MM.1S (cell line): Measurements from ENCODE around the gene NSD2.

ENCODE experiments used
- DNase-seq: peaks from one replicate; pipeline ENCODE4 v3.0.0-alpha.2; 2015
- H2AFZ ChIP-seq: fragments of 300-600 bp; sonication (generic); 2 replicates; pipeline ENCODE4 v1.6.0; 2016; ENCODE audit warnings: antibody characterized with exemption, low read length
- H3F3A ChIP-seq: fragments of 300-600 bp; sonication (generic); 2 replicates; pipeline ENCODE4 v1.6.1; 2016; ENCODE audit warnings: mild to moderate bottlenecking, antibody characterized with exemption, low read length, moderate library complexity, mixed read lengths; ENCODE audit not compliant: insufficient read depth
- H3K27ac ChIP-seq: fragments of 300-600 bp; sonication (generic); 2 replicates; pipeline ENCODE4 v1.5.1; 2016; ENCODE audit warnings: mild to moderate bottlenecking, low read length
- H3K27me3 ChIP-seq: fragments of 300-600 bp; sonication (generic); replicated peaks from 2 replicates; pipeline ENCODE4 v1.6.0; 2016; ENCODE audit warnings: low read length; ENCODE audit not compliant: insufficient read depth
- H3K36me3 ChIP-seq: fragments of 300-600 bp; sonication (generic); replicated peaks from 2 replicates; pipeline ENCODE4 v1.6.1; 2016; ENCODE audit warnings: mild to moderate bottlenecking, low read length, mixed read lengths; ENCODE audit not compliant: insufficient read depth
- H3K4me1 ChIP-seq: fragments of 300-600 bp; sonication (generic); 2 replicates; pipeline ENCODE4 v1.6.1; 2016; ENCODE audit warnings: low read length, mixed read lengths
- H3K4me2 ChIP-seq: fragments of 300-600 bp; sonication (generic); 2 replicates; pipeline ENCODE4 v1.6.0; 2016; ENCODE audit warnings: low read depth, low read length
- H3K4me3 ChIP-seq: fragments of 300-600 bp; sonication (generic); 2 replicates; pipeline ENCODE4 v1.5.1; 2016; ENCODE audit warnings: low read length, mixed read lengths
- H3K79me2 ChIP-seq: fragments of 300-600 bp; sonication (generic); 2 replicates; pipeline ENCODE4 v1.6.1; 2016; ENCODE audit warnings: mixed run types, low read length, mixed read lengths
- H3K9ac ChIP-seq: fragments of 300-600 bp; sonication (generic); 2 replicates; pipeline ENCODE4 v1.6.1; 2016; ENCODE audit warnings: low read length, mixed read lengths
- H3K9me2 ChIP-seq: fragments of 300-600 bp; sonication (generic); replicated peaks from 2 replicates; pipeline ENCODE4 v1.6.1; 2016; ENCODE audit warnings: mild to moderate bottlenecking, low read length, mixed read lengths; ENCODE audit not compliant: insufficient read depth
- H3K9me3 ChIP-seq: fragments of 300-600 bp; sonication (generic); replicated peaks from 2 replicates; pipeline ENCODE4 v1.6.1; 2016; ENCODE audit warnings: mild to moderate bottlenecking, low read length, mixed read lengths; ENCODE audit not compliant: insufficient read depth
- H4K20me1 ChIP-seq: fragments of 300-600 bp; sonication (generic); 2 replicates; pipeline ENCODE4 v1.6.1; 2016; ENCODE audit warnings: mild to moderate bottlenecking, low read length, moderate library complexity, mixed read lengths; ENCODE audit not compliant: insufficient read depth
- EZH2 ChIP-seq: fragments of 300-600 bp; sonication (generic); optimal IDR thresholded peaks from 2 replicates; pipeline ENCODE3; 2017; ENCODE audit warnings: low read depth, mild to moderate bottlenecking, antibody characterized with exemption, low read length, mixed read lengths
- EZH2phosphoT487 ChIP-seq: fragments of 300-600 bp; sonication (generic); IDR thresholded peaks from 2 replicates; pipeline ENCODE4 v1.6.1; 2018; ENCODE audit warnings: antibody characterized with exemption, low read length
- TF ChIP-seq, protein P1 (sequence below): fragments of 300-600 bp; sonication (generic); IDR thresholded peaks from 2 replicates; pipeline ENCODE4 v1.5.1; 2016; ENCODE audit warnings: antibody characterized with exemption, low read length, mixed read lengths

Gene NSD2

DNA sequence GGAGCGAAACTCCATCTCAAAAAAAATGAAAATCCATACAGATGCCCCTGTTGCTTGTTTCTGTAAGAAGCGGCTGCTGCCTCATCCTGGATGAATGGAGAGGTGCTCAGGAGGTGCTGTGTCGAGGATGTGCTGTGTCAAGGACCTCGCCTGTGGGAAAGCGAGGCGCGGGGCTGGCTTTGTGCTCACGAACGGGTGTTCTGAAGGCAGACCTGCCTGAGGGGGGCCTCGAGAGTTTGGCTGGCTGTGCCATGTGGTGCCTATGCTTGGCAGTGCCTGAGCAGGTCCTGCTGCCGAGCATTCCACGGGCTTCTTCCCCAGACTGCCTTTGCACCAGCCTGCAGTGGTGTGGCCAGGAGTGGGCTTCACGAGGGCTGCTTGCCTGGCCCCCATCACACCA is 61.5 kb downstream of the NSD2 start:
- no peak for DNase-seq
- Histone ChIP-seq H3K4me2 (no peak overlapping the region), H3K9ac (no peak overlapping the region), H3K9me3 (no peaks in the 10 kb centered on the region), H3K27me3 (no peaks in the 10 kb centered on the region), H3K4me3 (no peak overlapping the region), H4K20me1 (no peaks in the 10 kb centered on the region), H3K36me3 (peaks cover 5% of the 10 kb centered on the region), H2AFZ (no peak overlapping the region), H3K79me2 (peaks cover 51% of the 10 kb centered on the region), H3K4me1 (no peaks in the 10 kb centered on the region), H3K9me2 (no peaks in the 10 kb centered on the region), H3F3A (no peaks in the 10 kb centered on the region), H3K27ac (no peak overlapping the region)
- TF ChIP-seq, protein P1, sequence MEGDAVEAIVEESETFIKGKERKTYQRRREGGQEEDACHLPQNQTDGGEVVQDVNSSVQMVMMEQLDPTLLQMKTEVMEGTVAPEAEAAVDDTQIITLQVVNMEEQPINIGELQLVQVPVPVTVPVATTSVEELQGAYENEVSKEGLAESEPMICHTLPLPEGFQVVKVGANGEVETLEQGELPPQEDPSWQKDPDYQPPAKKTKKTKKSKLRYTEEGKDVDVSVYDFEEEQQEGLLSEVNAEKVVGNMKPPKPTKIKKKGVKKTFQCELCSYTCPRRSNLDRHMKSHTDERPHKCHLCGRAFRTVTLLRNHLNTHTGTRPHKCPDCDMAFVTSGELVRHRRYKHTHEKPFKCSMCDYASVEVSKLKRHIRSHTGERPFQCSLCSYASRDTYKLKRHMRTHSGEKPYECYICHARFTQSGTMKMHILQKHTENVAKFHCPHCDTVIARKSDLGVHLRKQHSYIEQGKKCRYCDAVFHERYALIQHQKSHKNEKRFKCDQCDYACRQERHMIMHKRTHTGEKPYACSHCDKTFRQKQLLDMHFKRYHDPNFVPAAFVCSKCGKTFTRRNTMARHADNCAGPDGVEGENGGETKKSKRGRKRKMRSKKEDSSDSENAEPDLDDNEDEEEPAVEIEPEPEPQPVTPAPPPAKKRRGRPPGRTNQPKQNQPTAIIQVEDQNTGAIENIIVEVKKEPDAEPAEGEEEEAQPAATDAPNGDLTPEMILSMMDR = no peak
- TF ChIP-seq EZH2 = no peak
- TF ChIP-seq EZH2phosphoT487 = no peak

DNA sequence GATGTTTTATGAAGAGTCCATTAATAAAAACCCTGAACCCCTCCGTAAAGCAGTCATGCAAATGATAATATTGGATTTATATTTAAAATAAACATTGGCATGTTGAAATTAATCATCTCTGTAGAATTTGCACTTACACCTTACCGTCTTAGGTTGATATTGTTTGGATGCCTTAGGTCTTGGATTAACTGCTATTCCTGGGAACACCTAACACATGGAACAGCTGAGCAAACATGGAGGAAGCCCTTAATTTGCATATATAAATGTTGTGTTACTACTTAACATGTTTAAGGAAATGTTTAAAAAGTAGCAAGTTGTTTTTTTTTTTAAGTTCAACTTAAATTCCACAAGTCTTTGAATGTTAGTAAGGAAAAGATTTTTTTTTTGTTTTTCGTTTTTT is 62.5 kb downstream of the NSD2 start:
- H3F3A ChIP-seq = no peaks in the 10 kb centered on the region
- H3K27me3 ChIP-seq = no peaks in the 10 kb centered on the region
- no peak overlapping the region for H3K27ac ChIP-seq
- no peaks in the 10 kb centered on the region for H4K20me1 ChIP-seq
- H2AFZ ChIP-seq = no peak overlapping the region
- H3K79me2 ChIP-seq = peaks cover 44% of the 10 kb centered on the region
- H3K36me3 ChIP-seq = peaks cover 5% of the 10 kb centered on the region
- H3K9me3 ChIP-seq = no peaks in the 10 kb centered on the region
- H3K4me3 ChIP-seq = no peak overlapping the region
- H3K9me2 ChIP-seq = no peaks in the 10 kb centered on the region
- DNase-seq = no peak
- no peaks in the 10 kb centered on the region for H3K4me1 ChIP-seq
- H3K4me2 ChIP-seq = no peak overlapping the region
- no peak overlapping the region for H3K9ac ChIP-seq
- TF ChIP-seq EZH2 = no peak
- TF ChIP-seq, protein P1 = no peak
- no peak for TF ChIP-seq EZH2phosphoT487

DNA sequence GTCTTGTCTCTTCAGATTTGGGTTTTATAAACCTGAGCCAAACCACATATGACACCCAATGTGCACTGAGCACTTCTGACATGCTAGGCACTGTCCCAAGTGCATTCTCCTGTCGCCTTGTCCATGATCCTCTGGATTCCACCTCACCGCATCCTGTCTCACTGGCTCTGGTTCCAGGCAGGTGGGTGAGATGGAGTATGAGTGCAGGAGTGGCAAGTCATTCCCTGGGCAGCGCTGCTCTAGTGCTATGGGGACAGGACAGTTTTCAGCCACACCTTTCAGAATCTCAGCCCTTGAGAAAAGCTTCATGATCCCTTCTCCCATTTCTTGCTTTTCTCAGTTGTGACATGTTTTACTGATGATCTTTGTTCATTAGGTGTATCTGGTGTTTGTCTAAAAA is 66.4 kb downstream of the NSD2 start:
- H3K9ac ChIP-seq = no peak overlapping the region
- no peaks in the 10 kb centered on the region for H3K4me1 ChIP-seq
- no peaks in the 10 kb centered on the region for H3K9me2 ChIP-seq
- TF ChIP-seq, protein P1 = no peak
- TF ChIP-seq EZH2 (no peak), EZH2phosphoT487 (no peak)
- no peak overlapping the region for H3K4me3 ChIP-seq
- H3K36me3 ChIP-seq = peaks cover 29% of the 10 kb centered on the region
- no peaks in the 10 kb centered on the region for H3K9me3 ChIP-seq
- H2AFZ ChIP-seq = no peak overlapping the region
- no peaks in the 10 kb centered on the region for H3F3A ChIP-seq
- no peak overlapping the region for H3K27ac ChIP-seq
- H3K4me2 ChIP-seq = no peak overlapping the region
- H3K79me2 ChIP-seq = peaks cover 18% of the 10 kb centered on the region
- no peaks in the 10 kb centered on the region for H3K27me3 ChIP-seq
- no peak for DNase-seq
- H4K20me1 ChIP-seq = no peaks in the 10 kb centered on the region
